A673 (cell line): ENCODE measurements around the gene DPH2. TPM values are rescaled to one million over a fixed set of nuclear protein-coding genes. Genes with fewer than 3 reads are reported as not detected.

Source experiments
- Bru-seq: library from RNA; stranded (reverse); fragments of 400-500 nt; gene quantifications from one replicate; lab custom pipeline; 2021; lab: Mats Ljungman, UMichigan
- BruChase-seq, 2 experiments: library from RNA; stranded (reverse); fragments of 400-500 nt; gene quantifications; one replicate each; lab custom pipeline; 2021; lab: Mats Ljungman, UMichigan
- BruUV-seq: library from RNA; stranded (reverse); fragments of 400-500 nt; replicated peaks from 2 replicates; lab custom pipeline; 2021; lab: Mats Ljungman, UMichigan
- CTCF ChIA-PET: fragments of 300-600 bp; sonication (Branson Sonifier 250); formaldehyde crosslinking; loops from one replicate; lab custom pipeline; 2022; ENCODE audit warnings: antibody characterized with exemption; lab: Charles Lee
- POLR2A ChIA-PET: fragments of 300-600 bp; sonication (Branson Sonifier 250); formaldehyde crosslinking; loops from one replicate; lab custom pipeline; 2022; ENCODE audit warnings: antibody characterized with exemption; ENCODE audit not compliant: low non-redundant PET; lab: Charles Lee
- DNase-seq: peaks from one replicate; pipeline ENCODE4 v3.0.0-alpha.2; 2015; ENCODE audit warnings: low spot score
- H3K27ac ChIP-seq: fragments of 200-600 bp; sonication (generic); 2 replicates; pipeline ENCODE4 v1.5.1; 2016; ENCODE audit warnings: mixed run types, low read depth, mild to moderate bottlenecking, mixed read lengths, antibody characterized with exemption, low read length; ENCODE audit not compliant: poor library complexity, severe bottlenecking
- H3K27me3 ChIP-seq: fragments of 200-600 bp; sonication (generic); replicated peaks from 2 replicates; pipeline ENCODE4 v1.6.1; 2017; ENCODE audit warnings: mixed run types, low read depth, mild to moderate bottlenecking, mixed read lengths, antibody characterized with exemption, low read length; ENCODE audit not compliant: insufficient read depth, poor library complexity
- H3K36me3 ChIP-seq: fragments of 200-600 bp; sonication (generic); 2 replicates; pipeline ENCODE4 v1.6.1; 2016; ENCODE audit warnings: mixed run types, mild to moderate bottlenecking, mixed read lengths, antibody characterized with exemption, low read length; ENCODE audit not compliant: insufficient read depth, poor library complexity, severe bottlenecking
- H3K4me1 ChIP-seq: fragments of 200-600 bp; sonication (generic); 2 replicates; pipeline ENCODE4 v1.6.1; 2017; ENCODE audit warnings: mixed run types, mild to moderate bottlenecking, mixed read lengths, antibody characterized with exemption, low read length; ENCODE audit not compliant: insufficient read depth, poor library complexity, severe bottlenecking
- H3K4me3 ChIP-seq: fragments of 200-600 bp; sonication (generic); 2 replicates; pipeline ENCODE4 v1.5.1; 2016; ENCODE audit warnings: low read depth, mixed run types, mild to moderate bottlenecking, mixed read lengths, low read length; ENCODE audit not compliant: poor library complexity, severe bottlenecking
- H3K9me3 ChIP-seq: fragments of 200-600 bp; sonication (generic); 2 replicates; pipeline ENCODE4 v1.6.1; 2016; ENCODE audit warnings: mixed run types, low read depth, mild to moderate bottlenecking, mixed read lengths, antibody characterized with exemption, low read length; ENCODE audit not compliant: poor library complexity, severe bottlenecking
- EZH2 ChIP-seq: fragments of 200-600 bp; sonication (generic); IDR thresholded peaks from 2 replicates; pipeline ENCODE4 v1.6.1; 2017; ENCODE audit warnings: borderline replicate concordance, low read depth, mild to moderate bottlenecking, mixed read lengths, antibody characterized with exemption, low read length; ENCODE audit not compliant: poor library complexity, severe bottlenecking
- intact Hi-C: fragments of 100-400 bp; cut with micrococcal nuclease; formaldehyde crosslinking; loops from one replicate; pipeline ENCODE4 v1.10.0; 2022; ENCODE audit not compliant: unreplicated experiment
- long read RNA-seq: library from polyadenylated mRNA; stranded (forward); transcript quantifications from one replicate; pipeline ENCODE4 v2.0.0, GENCODE V29; 2022
- total RNA-seq: library from RNA; stranded (reverse); gene quantifications from 2 replicates; pipeline ENCODE4 v1.2.3, GENCODE V29; 2021
- TF ChIP-seq, protein P1 (sequence below): fragments of 300-800, 200-600 bp; sonication (generic); conservative IDR thresholded peaks from 2 replicates; pipeline ENCODE4 v1.5.1; 2017; ENCODE audit warnings: low read depth, mild to moderate bottlenecking, antibody characterized with exemption, low read length, moderate library complexity, mixed read lengths

DPH2 gene, protein sequence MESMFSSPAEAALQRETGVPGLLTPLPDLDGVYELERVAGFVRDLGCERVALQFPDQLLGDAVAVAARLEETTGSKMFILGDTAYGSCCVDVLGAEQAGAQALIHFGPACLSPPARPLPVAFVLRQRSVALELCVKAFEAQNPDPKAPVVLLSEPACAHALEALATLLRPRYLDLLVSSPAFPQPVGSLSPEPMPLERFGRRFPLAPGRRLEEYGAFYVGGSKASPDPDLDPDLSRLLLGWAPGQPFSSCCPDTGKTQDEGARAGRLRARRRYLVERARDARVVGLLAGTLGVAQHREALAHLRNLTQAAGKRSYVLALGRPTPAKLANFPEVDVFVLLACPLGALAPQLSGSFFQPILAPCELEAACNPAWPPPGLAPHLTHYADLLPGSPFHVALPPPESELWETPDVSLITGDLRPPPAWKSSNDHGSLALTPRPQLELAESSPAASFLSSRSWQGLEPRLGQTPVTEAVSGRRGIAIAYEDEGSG
- total RNA-seq (44.8 and 52.8 TPM in 2 replicates), Bru-seq, nascent RNA (percentile 66 among the genes with signal in this experiment), BruChase-seq, experiment 1, labeled RNA remaining after a 2-hour chase (percentile 69 among the genes with signal in this experiment), BruChase-seq, experiment 2, labeled RNA remaining after a 6-hour chase (percentile 89 among the genes with signal in this experiment)
- long read RNA-seq, transcript DPH2-201 (6 exons, 2,472 nt): major isoform, 66 of 123 reads
- long read RNA-seq, transcript DPH2-209 (6 exons, 2,414 nt): minor isoform, 11 of 123 reads
- long read RNA-seq, partial matches to known transcripts: 10 of 123 reads
- long read RNA-seq, other reads (novel, unspliced or antisense): 35 of 123 reads

- H3K36me3 ChIP-seq: no peaks in the 10 kb centered on the region
- TSS peak; percentile 55 for BruUV-seq
- peak within 1 kb of the TSS; percentile 53 for H3K27ac ChIP-seq
- ChIA-PET CTCF (no interaction called here), POLR2A (interaction anchor here (0.5 to 0.7 kb wide), 2 partner anchors 8 to 290 kb away, joined by 3 to 4 read pairs; no protein-coding TSS in a partner anchor)
- peak within 1 kb of the TSS; percentile 93 for H3K4me3 ChIP-seq
- no peaks in the 10 kb centered on the region for H3K9me3 ChIP-seq
- TF ChIP-seq EZH2: no peak
- TF ChIP-seq, protein P1, sequence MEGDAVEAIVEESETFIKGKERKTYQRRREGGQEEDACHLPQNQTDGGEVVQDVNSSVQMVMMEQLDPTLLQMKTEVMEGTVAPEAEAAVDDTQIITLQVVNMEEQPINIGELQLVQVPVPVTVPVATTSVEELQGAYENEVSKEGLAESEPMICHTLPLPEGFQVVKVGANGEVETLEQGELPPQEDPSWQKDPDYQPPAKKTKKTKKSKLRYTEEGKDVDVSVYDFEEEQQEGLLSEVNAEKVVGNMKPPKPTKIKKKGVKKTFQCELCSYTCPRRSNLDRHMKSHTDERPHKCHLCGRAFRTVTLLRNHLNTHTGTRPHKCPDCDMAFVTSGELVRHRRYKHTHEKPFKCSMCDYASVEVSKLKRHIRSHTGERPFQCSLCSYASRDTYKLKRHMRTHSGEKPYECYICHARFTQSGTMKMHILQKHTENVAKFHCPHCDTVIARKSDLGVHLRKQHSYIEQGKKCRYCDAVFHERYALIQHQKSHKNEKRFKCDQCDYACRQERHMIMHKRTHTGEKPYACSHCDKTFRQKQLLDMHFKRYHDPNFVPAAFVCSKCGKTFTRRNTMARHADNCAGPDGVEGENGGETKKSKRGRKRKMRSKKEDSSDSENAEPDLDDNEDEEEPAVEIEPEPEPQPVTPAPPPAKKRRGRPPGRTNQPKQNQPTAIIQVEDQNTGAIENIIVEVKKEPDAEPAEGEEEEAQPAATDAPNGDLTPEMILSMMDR: no peak
- no peaks in the 10 kb centered on the region for H3K4me1 ChIP-seq
- H3K27me3 ChIP-seq: no peaks in the 10 kb centered on the region
- intact Hi-C loops: no loop called here
- peak; percentile 98 for DNase-seq
These were observed at the start of gene DPH2 for GRCh38 chr1:43969746-43970466. TSS of gene DPH2 (plus strand) at chr1:43970010. CDS start at chr1:43970176, 166 bp downstream.

DNA sequence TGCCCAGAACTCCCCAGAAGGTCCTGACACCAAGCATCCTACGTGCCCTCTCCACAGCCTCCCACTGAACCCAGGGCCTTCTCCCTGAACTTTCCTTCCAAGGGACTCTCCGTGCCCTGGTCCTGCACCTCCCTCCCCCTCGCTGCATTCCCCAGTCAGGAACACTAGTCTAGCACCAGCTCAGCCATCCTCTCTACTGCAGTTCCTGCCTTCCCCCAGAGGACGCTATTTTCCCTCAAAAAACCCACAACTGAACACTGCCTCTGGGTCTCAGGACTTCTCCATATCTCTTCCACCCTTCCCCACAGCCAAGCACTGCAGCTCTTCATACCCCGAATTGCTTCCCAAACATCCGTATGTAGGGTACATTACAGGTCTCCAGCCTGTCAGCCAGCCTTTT, 48.8 kb upstream of the DPH2 start:
- CTCF ChIA-PET: no interaction called here

More for the DNA sequence above, 48.8 kb upstream of the DPH2 start:
- intact Hi-C loops: no loop called here
- Histone ChIP-seq H3K27ac (no peak overlapping the region), H3K4me3 (no peak overlapping the region), H3K27me3 (no peaks in the 10 kb centered on the region), H3K36me3 (no peaks in the 10 kb centered on the region), H3K9me3 (no peaks in the 10 kb centered on the region), H3K4me1 (no peaks in the 10 kb centered on the region)
- TF ChIP-seq EZH2: no peak
- TF ChIP-seq, protein P1: no peak
- no peak for DNase-seq
- POLR2A ChIA-PET: no interaction called here
- no TSS peak for BruUV-seq
